Measurements from ENCODE around the gene RAI1. TPM values are rescaled to one million over a fixed set of nuclear protein-coding genes. Genes with fewer than 3 reads are reported as not detected.
A peak's percentile ranks its signal among the peaks of the same experiment; 100 is the strongest.
"Not testable (repeated sequence)": the region's sequence is repeated elsewhere in the genome, so short reads cannot be mapped to it uniquely, and the experiment has no call there.

The RAI1 gene
- total RNA-seq, 1 donor from 2014 or later: 20.4 TPM

GRCh38 chr17:17807440-17807839, 126.2 kb downstream of the RAI1 start:
- ATAC-seq: no peak

- not testable (repeated sequence) for ATAC-seq
Observed at GRCh38 chr17:17808200-17808599, 126.9 kb downstream of the RAI1 start.

- peak; percentile 17 for ATAC-seq
Observed at GRCh38 chr17:17808706-17809432, 127.6 kb downstream of the RAI1 start.

GRCh38 chr17:17809531-17810083, 128.3 kb downstream of the RAI1 start:
- ATAC-seq: peak; percentile 3

- peak; percentile 31 for ATAC-seq
Observed at GRCh38 chr17:17810084-17810894, 129.0 kb downstream of the RAI1 start.

- ATAC-seq: no peak
Observed at GRCh38 chr17:17810895-17811248, 129.6 kb downstream of the RAI1 start.

- no peak for ATAC-seq
Observed at GRCh38 chr17:17811381-17812210, 130.3 kb downstream of the RAI1 start.

- ATAC-seq: peak; percentile 31
Observed at GRCh38 chr17:17812211-17813054, 131.2 kb downstream of the RAI1 start.

- no peak for ATAC-seq
Observed at GRCh38 chr17:17813055-17813724, 131.9 kb downstream of the RAI1 start.

GRCh38 chr17:17813725-17814095, 132.5 kb downstream of the RAI1 start:
- ATAC-seq: no peak

GRCh38 chr17:17814162-17815061, 133.2 kb downstream of the RAI1 start:
- ATAC-seq: peak; percentile 6

- ATAC-seq: no peak
Observed at GRCh38 chr17:17815062-17815406, 133.8 kb downstream of the RAI1 start.

- no peak for ATAC-seq
Observed at GRCh38 chr17:17815436-17816200, 134.4 kb downstream of the RAI1 start.

- ATAC-seq: no peak
Observed at GRCh38 chr17:17816240-17816814, 135.1 kb downstream of the RAI1 start.

- no peak for ATAC-seq
Observed at GRCh38 chr17:17816831-17817551, 135.7 kb downstream of the RAI1 start.

GRCh38 chr17:17817552-17817947, 136.3 kb downstream of the RAI1 start:
- ATAC-seq: no peak

GRCh38 chr17:17818088-17818526, 136.8 kb downstream of the RAI1 start:
- peak; percentile 17 for ATAC-seq

GRCh38 chr17:17819111-17819510, 137.9 kb downstream of the RAI1 start:
- no peak for ATAC-seq
